Measurements from ENCODE around the gene SELP.
A peak's percentile ranks its signal among the peaks of the same experiment; 100 is the strongest.
"Not testable (repeated sequence)": the region's sequence is repeated elsewhere in the genome, so short reads cannot be mapped to it uniquely, and the experiment has no call there.

The SELP gene

DNA sequence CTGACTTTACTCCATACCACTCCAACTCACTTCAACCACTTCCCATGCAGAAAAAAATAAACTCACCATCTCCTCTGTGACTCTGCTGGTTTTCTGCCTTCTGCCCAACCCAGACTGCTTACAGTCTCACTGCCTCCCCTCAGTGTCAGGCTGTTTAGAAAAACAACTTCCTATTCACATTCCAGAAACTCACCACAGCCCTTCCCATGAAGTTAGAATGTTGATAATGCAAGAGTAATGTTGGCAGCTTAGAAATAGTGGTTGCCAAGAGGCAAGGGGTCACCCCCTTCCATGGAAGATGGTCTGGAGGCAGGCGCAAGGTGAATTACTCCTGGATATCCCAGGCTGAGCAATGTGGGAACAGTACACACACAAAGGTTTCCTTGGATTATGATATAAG is at the start of gene SELP:
Gene SELP, minus strand, starts transcription at position 119 of the 400 bp plus-strand sequence. Its CDS starts 50 bp downstream, at position 69.
- no peak for ATAC-seq

DNA sequence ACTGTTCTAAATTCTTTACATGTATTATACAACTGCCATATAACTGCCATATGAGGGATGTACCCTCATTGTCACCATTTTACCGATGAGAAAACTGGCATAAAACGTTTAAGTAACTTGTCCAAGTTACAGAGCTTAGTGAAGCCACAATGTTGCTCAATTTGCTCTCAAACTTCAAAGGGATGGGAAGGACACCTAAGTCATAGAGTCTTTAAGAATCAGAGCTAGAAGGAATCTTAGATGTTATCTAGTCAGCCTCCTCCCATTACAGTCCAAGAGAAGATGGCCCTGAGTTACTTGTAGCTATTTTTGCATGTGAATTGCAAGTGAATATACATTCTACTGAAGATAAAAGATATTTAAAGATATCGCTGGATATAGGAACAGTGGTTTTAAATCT is 49.8 kb upstream of the SELP start:
- no peak for ATAC-seq

DNA sequence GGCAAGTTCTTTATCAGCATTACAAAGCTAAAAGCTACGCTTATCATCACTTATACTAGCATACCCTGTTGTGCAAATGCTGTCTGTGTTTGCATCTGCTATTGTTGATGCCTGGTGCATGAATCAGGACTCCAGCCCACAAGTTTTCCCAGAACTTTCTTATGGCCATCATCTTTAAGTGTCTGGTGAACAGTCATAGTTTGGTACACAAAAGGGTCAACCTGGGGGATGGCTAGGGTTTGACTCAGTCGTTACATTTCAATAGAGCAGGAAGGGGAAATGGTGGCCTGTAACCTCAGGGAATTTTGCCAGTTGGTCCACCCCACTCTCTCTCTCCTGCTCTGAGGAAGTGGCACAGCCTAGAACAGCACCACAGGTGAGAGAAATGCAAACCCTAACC is 46.1 kb upstream of the SELP start:
- ATAC-seq = no peak

DNA sequence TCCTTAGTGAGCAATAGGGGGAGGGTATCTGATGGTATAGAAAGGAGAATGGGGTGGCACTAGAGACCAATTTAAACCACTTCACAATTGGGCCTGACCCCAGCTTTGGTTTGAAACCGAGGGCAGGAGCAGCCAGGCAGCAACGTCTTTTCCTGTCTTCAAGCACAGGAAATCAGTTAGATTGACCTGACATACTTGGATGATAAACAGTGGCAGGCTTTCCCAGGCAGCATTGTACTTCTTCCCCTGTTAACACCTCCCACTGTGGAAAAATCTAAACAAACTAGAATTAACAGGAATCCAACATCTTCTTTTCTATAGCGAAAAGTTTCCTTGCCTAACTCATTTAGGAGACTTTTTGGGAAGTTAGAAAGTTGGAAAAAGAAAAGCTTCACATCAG is 40.9 kb upstream of the SELP start:
- ATAC-seq = no peak

DNA sequence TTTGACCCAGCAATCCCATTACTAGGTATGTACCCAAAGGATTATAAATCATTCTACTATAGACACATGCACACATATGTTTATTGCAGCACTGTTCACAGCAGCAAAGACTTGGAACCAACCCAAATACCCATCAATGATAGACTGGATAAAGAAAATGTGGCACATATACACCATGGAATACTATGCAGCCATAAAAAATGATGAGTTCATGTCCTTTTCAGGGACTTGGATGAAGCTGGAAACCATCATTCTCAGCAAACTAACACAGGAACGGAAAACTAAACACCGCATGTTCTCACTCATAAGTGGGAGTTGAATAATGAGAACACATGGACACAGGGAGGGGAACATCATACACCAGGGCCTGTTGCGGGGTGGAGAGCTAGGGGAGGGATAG is 40.3 kb upstream of the SELP start:
- not testable (repeated sequence) for ATAC-seq

DNA sequence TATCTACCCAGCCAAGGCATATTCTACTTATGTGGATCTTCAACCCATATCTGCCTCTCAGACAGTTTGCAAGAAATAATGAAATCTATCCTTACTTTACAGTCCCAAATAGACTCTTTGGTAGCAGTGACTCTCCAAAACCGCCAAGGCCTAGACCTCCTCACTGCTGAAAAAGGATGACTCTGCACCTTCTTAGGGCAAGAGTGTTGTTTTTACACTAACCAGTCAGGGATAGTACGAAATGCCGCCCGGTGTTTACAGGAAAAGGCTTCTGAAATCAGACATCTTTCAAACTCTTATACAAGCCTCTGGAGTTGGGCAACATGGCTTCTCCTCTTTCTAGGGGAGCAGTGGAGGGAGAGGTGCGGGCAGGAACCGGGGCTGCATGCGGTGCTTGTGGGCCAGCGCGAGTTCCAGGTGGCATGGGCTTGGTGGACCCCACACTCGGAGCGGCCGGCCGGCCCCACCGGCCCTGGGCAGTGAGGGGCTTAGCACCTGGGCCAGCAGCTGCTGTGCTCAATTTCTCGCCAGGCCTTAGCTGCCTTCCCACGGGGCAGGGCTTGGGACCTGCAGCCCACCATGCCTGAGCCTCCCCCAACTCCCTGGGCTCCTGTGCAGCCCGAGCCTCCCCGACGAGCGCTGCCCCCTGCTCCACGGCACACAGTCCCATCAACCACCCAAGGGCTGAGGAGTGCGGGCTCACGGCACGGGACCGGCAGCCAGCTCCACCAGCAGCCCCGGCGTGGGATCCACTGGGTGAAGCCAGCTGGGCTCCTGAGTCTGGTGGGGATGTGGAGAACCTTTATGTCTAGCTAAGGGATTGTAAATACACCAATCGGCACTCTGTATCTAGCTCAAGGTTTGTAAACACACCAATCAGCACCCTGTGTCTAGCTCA is 38.0 kb upstream of the SELP start:
- peak; percentile 52 to 61 for ATAC-seq

DNA sequence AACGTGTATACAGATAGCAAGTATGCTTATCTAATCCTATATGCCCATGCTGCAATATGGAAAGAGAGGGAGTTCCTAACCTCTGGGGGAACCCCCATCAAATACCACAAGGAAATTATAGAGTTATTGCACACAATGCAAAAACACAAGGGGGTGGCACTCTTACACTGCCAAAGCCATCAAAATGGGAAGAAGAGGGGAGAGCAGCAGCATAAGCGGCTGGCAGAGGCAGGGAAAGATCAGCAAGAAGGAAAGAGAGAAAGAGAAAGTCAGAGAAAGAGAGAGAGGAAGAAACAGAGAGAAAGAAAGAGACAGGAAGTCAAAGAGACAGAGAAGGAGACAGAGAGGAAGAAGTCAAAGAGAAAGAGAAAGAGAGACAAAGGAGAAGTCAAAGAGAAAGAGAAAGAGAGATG is 37.3 kb upstream of the SELP start:
- peak; percentile 96 to 97 for ATAC-seq

DNA sequence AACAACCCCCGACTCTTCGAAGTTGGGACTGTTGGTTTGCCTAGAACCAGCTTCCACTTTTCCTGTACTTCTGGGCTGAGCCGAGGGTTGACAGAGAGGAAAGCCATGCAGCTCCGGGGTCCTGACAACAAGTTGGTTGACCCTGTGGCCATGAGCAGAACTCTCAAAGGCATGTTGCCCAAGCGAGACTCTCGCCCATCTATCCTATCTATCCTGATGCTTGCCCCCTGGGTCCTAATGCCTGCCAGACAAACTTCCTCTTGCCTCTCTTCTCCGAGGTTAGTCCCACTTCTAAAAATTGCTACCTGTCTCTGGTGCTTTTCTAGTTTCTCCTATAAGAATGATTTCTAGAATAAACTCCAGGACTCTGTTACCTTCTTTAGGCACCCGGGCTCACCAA is 32.8 kb upstream of the SELP start:
- ATAC-seq = not testable (repeated sequence)

DNA sequence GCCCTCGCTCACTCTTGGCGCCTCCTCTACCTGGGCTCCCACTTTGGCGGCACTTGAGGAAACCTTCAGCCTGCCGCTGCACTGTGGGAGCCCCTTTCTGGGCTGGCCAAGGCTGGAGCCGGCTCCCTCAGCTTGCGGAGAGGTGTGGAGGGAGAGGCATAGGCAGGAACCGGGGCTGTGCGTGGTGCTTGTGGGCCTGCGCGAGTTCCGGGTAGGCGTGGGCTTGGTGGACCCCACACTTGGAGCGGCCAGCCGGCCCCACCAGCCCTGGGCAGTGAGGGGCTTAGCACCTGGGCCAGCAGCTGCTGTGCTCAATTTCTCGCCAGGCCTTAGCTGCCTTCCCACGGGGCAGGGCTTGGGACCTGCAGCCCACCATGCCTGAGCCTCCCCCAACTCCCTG is 31.1 kb upstream of the SELP start:
- ATAC-seq = not testable (repeated sequence)

DNA sequence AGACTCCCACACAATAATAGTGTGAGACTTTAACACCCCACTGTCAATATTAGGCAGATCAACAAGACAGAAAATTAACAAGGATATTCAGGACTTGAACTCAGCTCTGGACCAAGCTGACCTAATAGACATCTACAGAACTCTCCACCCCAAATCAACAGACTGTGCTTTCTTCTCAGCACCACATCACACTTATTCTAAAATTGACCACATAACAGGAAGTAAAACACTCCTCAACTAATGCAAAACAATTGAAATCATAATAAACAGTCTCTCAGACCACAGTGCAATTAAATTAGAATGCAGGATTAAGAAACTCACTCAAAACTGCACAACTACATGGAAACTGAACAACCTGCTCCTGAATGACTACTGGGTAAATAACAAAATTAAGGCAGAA is 28.9 kb upstream of the SELP start:
- ATAC-seq = not testable (repeated sequence)

DNA sequence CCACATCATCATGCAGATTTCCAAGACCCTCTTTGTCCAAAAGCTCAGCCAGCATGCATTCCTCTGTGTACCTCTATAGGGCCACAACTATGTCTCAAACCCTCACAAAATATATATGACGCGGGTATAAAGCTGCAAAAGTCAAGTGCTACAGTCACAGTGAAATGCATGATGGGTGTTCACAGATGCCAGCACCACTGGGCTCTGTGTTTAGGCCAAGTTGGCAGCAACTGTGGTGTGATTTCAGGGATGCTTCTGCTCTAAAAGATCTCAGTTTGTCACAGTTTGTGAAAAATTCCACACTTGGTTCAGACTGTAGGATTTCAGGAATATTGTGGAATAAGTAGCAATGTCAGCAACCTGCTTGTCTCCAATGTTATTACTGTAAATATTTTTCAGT is 23.9 kb upstream of the SELP start:
- no peak for ATAC-seq

DNA sequence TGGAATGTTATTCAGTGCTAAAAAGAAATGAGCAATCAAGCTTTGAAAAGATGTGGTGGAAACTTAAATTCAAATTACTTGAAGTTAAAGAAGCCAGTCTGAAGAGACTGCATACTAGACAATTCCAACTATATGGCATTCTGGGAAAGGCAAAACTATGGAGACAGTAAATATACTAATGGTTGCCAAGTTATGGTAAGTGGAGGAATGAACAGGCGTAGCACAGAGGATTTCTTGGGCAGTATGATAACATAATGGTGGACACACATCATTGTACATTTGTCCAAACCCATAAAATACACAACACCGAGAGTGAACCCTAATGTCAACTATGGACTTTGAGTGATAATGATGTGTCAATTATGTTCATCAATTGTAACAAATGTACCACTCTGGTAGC is 21.1 kb upstream of the SELP start:
- ATAC-seq = no peak

DNA sequence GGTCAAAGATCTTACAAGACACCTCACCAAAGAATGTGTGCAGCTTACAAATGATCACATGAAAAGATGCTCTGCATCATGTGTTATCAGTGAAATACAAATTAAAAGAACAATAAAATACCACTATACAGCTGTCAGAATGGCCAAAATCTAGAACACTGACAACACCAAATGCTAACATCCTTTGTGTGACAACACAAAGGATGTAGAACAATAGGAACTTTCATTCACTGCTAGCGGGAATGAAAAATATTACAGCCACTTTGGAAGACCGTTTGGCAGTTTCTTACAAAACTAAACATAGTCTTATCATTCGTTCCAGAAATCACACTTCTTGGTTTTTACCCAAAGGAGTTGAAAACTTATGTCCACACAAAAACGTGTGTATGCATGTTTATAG is 20.6 kb upstream of the SELP start:
- ATAC-seq = no peak

DNA sequence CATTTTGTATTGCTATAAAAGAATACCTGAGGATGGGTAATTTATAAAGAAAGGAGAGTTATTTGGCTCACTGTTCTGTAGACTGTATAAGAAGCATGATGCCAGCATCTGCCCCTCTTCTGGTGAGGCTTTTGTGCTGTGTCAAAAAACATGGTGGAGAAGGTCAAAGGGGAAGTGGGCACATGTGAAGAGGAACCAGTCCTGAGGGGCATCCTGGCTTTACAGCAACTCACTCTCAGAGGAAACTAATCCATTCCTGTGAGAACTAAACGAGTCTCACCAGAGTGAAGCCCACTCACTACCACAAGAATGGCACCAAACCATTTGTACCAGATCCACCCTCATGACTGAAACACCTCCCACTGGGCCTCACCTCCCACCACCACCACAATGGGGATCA is 18.8 kb upstream of the SELP start:
- ATAC-seq = peak; percentile 9 to 36

DNA sequence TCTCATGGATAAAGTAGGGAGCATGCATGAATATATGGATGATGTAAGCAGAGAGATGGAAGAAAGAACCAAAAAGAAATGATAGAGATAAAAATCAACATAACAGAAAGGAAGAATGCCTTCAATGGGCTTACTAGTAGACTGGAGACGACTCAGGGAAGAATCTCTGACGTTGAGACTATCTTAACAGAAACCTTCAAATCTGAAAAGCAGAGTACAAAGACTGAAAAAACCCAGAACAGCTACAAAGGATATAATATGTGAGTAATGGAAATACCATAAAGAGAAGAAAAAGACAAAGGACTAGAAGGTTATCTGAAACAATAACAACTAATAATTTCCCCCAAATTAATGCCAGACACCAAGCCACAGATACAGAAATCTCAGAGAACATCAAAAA is 18.3 kb upstream of the SELP start:
- ATAC-seq = peak; percentile 66 to 70

DNA sequence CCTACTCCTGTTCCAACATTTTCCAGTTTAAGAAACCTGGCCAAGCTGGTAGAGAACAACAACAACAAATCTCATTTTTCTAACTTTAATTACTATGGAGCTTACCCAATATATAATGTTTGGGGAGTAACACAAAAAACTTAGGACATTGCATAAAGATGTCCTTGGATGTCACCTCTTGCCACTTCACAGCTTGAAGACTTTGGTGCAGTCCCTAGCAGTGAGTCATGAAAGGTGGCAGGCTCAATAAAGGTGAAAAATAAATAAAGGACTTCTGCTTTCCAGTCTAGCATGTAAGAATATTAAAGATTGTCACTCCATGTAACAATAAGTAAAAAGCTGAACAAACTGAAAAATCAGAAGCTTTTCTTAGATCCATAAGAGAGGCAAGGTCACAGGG is 17.6 kb upstream of the SELP start:
- ATAC-seq = peak in 1 of 2 donors; percentile 27

DNA sequence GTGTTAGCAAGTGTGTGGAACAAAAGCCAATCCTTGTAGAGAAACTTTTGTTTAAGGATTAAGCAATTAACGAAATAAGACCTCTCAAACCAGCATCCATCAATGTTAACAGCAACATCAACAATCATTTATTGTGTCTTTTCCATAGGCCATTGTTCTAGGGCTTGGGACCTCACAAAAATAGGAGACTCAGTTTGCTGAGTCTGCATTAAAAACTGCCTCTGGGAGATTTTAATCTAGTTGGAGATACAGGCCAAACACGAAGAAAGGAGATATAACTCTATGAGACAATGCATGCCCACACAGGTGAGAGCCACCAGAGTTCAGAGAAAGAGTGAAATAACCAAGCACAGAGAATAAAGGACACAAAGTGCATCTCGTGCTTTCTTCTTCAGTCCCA is 14.4 kb upstream of the SELP start:
- no peak for ATAC-seq

DNA sequence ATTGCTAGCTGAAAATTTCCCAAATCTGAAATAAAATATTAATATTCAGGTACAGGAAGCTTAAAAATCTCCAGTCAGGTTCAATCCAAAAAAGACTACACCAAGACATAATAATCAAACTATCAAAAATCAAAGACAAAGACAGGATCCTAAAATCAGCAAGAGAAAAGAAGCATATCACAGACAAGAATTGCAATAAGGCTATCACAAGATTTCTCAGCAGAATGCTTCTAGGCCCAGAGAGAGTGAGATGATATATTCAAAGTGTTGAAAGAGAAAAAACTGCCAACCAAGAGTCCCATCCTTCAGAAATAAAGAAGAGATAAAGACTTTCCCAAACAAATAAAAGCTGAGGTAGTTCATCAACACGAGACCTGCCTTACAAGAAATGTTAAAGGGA is 5.0 kb upstream of the SELP start:
- ATAC-seq = no peak

DNA sequence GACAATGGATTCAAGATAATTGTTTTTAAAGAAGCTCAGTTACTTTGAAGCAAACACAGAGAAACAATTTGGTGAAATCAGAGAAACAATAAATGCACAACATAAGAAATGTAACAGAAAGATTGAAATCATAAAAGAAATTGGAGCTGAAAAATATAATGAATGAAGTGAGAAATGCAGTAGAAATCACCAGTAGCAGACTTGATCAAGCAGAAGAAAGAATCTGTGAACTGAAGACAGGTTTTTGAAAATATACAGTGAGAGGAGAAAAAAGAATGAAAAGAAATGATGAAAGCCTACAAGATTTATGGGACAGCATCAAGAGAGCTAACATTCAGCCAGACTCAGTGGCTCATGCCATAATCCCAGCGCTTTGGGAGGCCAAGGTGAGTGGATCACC is 4.2 kb upstream of the SELP start:
- no peak for ATAC-seq

DNA sequence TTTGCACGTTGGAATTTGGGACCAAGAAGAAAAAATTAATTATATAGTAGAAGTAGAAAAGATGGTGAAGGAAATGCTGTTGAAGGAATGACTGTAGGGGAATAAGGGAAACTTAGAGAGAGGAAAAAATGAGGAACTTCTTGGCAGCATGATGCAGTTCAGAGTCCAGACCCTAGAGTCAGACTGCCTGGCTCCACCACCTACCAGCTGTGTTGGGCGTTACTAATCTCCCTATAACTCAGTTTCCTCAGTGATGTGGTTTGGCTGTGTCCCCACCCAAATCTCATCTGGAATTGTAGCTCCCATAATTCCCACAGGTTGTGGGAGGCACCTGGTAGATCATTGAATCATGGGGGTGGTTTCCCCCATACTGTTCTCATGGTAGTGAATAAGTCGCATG is 1.3 kb upstream of the SELP start:
- ATAC-seq = no peak

DNA sequence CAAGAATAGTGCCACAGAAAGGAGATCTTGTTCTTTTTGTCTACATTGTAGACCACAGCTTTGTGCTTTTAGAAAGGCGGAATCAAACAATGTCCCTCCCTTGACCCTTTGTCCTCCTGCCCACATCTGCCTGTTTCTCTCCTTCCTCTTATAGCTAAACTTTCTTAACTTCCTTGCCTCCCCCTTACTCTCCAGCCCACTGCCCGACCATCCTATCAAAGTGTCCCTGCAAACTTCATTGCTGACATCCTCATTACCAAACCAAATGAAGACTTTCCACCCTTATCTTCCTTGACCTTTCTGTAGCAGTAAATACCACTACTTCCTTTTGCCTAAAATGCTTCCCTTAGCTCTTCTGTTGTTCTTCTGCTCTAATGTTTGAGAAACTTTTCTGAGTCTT is 5.0 kb downstream of the SELP start:
- no peak for ATAC-seq

DNA sequence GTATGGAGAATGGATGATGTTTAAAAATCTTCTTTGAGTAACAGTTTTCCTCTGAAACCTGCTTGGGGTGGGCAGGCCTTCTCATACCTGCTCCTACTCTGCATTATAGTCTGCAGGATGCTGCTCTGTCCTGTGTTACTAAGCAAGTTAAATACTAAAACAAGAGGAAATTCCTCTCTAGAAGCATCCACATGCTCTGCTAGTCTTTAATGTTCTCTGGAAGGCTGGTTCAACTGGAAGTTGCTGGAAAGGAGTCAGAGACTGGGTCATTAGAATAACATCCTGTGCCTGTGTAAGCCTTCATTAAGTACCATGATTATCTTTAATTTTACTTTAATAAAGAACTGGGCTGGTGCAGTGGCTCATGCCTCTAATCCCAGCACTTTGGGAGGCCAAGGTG is 5.8 kb downstream of the SELP start:
- no peak for ATAC-seq

DNA sequence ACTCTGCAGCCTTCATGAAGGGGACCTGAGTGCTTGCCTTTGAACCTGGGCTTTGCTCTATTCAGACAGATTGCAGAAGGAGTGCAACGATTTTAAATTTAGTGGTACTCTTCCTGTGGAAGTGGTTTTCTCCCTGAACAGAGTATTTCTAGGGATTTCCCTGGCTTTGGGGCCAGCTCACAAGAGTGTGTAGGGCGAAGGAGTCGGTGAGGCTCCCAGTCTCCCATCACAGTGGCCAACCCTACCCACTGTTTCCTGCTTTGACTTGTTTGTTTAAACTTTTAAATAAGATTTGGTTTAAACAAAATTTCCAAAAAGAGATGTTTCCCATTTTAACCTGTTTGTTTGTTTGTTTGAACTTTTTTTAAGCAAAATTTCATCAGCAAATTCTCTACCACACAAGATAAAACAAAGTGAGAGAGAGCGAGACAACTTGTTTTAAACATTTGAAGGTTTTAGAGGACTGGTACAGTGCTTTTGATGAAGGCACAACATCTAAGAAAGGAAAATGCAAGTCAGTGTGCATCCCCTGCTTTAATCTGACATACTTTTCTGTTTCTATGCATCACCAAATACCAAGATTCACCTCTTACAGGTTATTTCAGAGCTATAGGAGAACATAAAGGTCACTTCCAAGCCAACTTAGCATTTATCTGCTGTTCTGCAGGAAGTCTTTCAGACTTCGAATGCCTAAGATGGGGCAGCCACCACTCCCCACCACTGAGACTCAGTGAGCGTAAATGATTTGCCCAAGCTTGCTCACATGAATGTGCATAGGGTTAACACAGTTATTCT is 6.6 kb downstream of the SELP start:
- ATAC-seq = peak; percentile 30 to 32

DNA sequence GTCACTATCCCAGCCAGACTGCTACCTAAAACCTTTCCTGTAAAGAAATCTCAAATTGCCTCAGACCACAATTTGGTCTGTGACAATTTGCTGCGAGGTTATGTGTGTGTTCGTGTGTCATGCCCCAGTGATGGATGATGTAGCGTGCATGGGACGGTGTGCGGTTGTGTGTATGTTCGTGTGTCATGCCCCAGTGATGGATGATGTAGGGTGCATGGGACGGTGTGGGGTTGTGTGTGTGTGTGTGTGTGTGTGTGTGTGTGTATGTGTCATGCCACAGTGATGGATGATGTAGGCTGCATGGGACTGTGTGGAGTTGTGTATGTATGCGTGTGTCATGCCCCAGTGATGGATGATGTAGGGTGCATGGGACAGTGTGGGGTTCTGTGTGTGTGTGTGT is 9.4 kb downstream of the SELP start:
- no peak for ATAC-seq

All from activated CD4-positive, CD25-positive, alpha-beta regulatory T cell treated with anti-CD3 and anti-CD28 coated beads, Interleukin-2, amount 50 U/mL, for 24 hours (primary cell).